Large intestine (tissue), 3 donors: ENCODE measurements around the gene CD109. TPM values are rescaled to one million over a fixed set of nuclear protein-coding genes. Genes with fewer than 3 reads are reported as not detected.

Experiments
- DNase-seq, 2 donors: peaks; one replicate each; pipeline versions ENCODE4 v3.0.0 to v3.0.0-alpha.2; 2013
- H3K27ac ChIP-seq: one replicate; pipeline ENCODE4 v1.5.1; 2013; ENCODE audit warnings: low read length
- H3K27me3 ChIP-seq: 2 replicates; pipeline ENCODE4 v1.6.1; 2013; ENCODE audit warnings: low read length; ENCODE audit not compliant: control insufficient read depth, insufficient read depth
- H3K36me3 ChIP-seq: 2 replicates; pipeline ENCODE4 v1.6.1; 2013; ENCODE audit warnings: low read length; ENCODE audit not compliant: control insufficient read depth, insufficient read depth
- H3K4me1 ChIP-seq: one replicate; pipeline ENCODE4 v1.6.1; 2013; ENCODE audit warnings: low read length; ENCODE audit not compliant: control insufficient read depth, insufficient read depth
- H3K4me3 ChIP-seq: one replicate; pipeline ENCODE4 v1.5.1; 2013; ENCODE audit warnings: low read length
- H3K9me3 ChIP-seq: one replicate; pipeline ENCODE4 v1.6.1; 2013; ENCODE audit warnings: mild to moderate bottlenecking, low read depth, low read length, moderate library complexity; ENCODE audit not compliant: control insufficient read depth
- WGBS: methylation state at CpG from one replicate; pipeline ENCODE4 v1.1.5; 2013; ENCODE audit warnings: low lambda C conversion rate; ENCODE audit not compliant: insufficient coverage; 5-methylcytosine and 5-hydroxymethylcytosine counted together
- polyA plus RNA-seq: library from polyadenylated mRNA; unstranded; fragments of 120-200 nt; gene quantifications from one replicate; pipeline ENCODE4 v1.2.1, GENCODE V29; 2013

The CD109 gene
- polyA plus RNA-seq, 1 donor, result 4.7 TPM

GRCh38 chr6:73688351-73688750, 7.7 kb upstream of the CD109 start:
- no peaks in the 10 kb centered on the region for H3K4me1 ChIP-seq
- no peak overlapping the region for H3K27ac ChIP-seq
- peaks cover 11% of the 10 kb centered on the region for H3K27me3 ChIP-seq
- H3K4me3 ChIP-seq, result no peak overlapping the region
- no peak for DNase-seq
- H3K9me3 ChIP-seq, result no peaks in the 10 kb centered on the region
- no peaks in the 10 kb centered on the region for H3K36me3 ChIP-seq
- no CpG with 5 or more reads among the region's 1 CpG for WGBS

GRCh38 chr6:73690056-73690455, 5.9 kb upstream of the CD109 start:
- 91% methylated on average over 3 of the region's 5 CpGs for whole genome bisulfite sequencing
- no peaks in the 10 kb centered on the region for H3K36me3 ChIP-seq
- DNase-seq, result no peak
- H3K27me3 ChIP-seq, result peaks cover 18% of the 10 kb centered on the region
- H3K9me3 ChIP-seq, result no peaks in the 10 kb centered on the region
- H3K4me1 ChIP-seq, result no peaks in the 10 kb centered on the region
- H3K4me3 ChIP-seq, result no peak overlapping the region
- H3K27ac ChIP-seq, result no peak overlapping the region

GRCh38 chr6:73691512-73691911, 4.5 kb upstream of the CD109 start:
- H3K36me3 ChIP-seq, result no peaks in the 10 kb centered on the region
- no peaks in the 10 kb centered on the region for H3K4me1 ChIP-seq
- peaks cover 23% of the 10 kb centered on the region for H3K27me3 ChIP-seq
- no peak overlapping the region for H3K27ac ChIP-seq
- H3K9me3 ChIP-seq, result peaks cover 3% of the 10 kb centered on the region
- DNase-seq, result no peak
- no peak overlapping the region for H3K4me3 ChIP-seq

GRCh38 chr6:73694711-73695411, 1.1 kb upstream of the CD109 start:
- H3K4me3 ChIP-seq, result no peak overlapping the region
- no peak overlapping the region for H3K27ac ChIP-seq
- H3K27me3 ChIP-seq, result peaks cover 23% of the 10 kb centered on the region
- no peaks in the 10 kb centered on the region for H3K36me3 ChIP-seq
- no peaks in the 10 kb centered on the region for H3K4me1 ChIP-seq
- no peak for DNase-seq
- WGBS, result 87% methylated on average over 4 of the region's 5 CpGs
- peaks cover 3% of the 10 kb centered on the region for H3K9me3 ChIP-seq

GRCh38 chr6:73696966-73697655, 1.1 kb downstream of the CD109 start:
- Histone ChIP-seq H3K4me1 (no peaks in the 10 kb centered on the region), H3K9me3 (peaks cover 3% of the 10 kb centered on the region), H3K27ac (no peak overlapping the region), H3K36me3 (no peaks in the 10 kb centered on the region), H3K4me3 (no peak overlapping the region), H3K27me3 (peaks cover 25% of the 10 kb centered on the region)
- WGBS, result 90% methylated on average over 2 of the region's 10 CpGs
- no peak for DNase-seq

- no peaks in the 10 kb centered on the region for H3K4me1 ChIP-seq
- no peak for DNase-seq
- H3K36me3 ChIP-seq, result no peaks in the 10 kb centered on the region
- peaks cover 3% of the 10 kb centered on the region for H3K9me3 ChIP-seq
- no peak overlapping the region for H3K4me3 ChIP-seq
- H3K27ac ChIP-seq, result no peak overlapping the region
- no CpG with 5 or more reads among the region's 4 CpGs for WGBS
- peaks cover 20% of the 10 kb centered on the region for H3K27me3 ChIP-seq
These were observed 3.9 kb downstream of the CD109 start for GRCh38 chr6:73699676-73700459.

GRCh38 chr6:73702444-73702843, 6.4 kb downstream of the CD109 start:
- no CpG with 5 or more reads among the region's 2 CpGs for WGBS

GRCh38 chr6:73703466-73703865, 7.5 kb downstream of the CD109 start:
- no peaks in the 10 kb centered on the region for H3K4me1 ChIP-seq
- no peak overlapping the region for H3K4me3 ChIP-seq
- H3K36me3 ChIP-seq, result no peaks in the 10 kb centered on the region
- DNase-seq, result no peak
- WGBS, result no CpG with 5 or more reads among the region's 1 CpG
- H3K27ac ChIP-seq, result no peak overlapping the region
- H3K27me3 ChIP-seq, result peaks cover 11% of the 10 kb centered on the region
- no peaks in the 10 kb centered on the region for H3K9me3 ChIP-seq

More at GRCh38 chr6:73702444-73702843, 6.4 kb downstream of the CD109 start:
- H3K4me3 ChIP-seq, result no peak overlapping the region
- H3K36me3 ChIP-seq, result no peaks in the 10 kb centered on the region
- peaks cover 14% of the 10 kb centered on the region for H3K27me3 ChIP-seq
- no peak for DNase-seq
- H3K9me3 ChIP-seq, result no peaks in the 10 kb centered on the region
- H3K27ac ChIP-seq, result no peak overlapping the region
- H3K4me1 ChIP-seq, result no peaks in the 10 kb centered on the region

- Histone ChIP-seq H3K27me3 (peaks cover 11% of the 10 kb centered on the region), H3K9me3 (no peaks in the 10 kb centered on the region), H3K36me3 (no peaks in the 10 kb centered on the region), H3K27ac (no peak overlapping the region), H3K4me3 (no peak overlapping the region), H3K4me1 (no peaks in the 10 kb centered on the region)
- WGBS, result no CpG with 5 or more reads among the region's 8 CpGs
- no peak for DNase-seq
These were observed 8.3 kb downstream of the CD109 start for GRCh38 chr6:73704260-73704659.

- Histone ChIP-seq H3K9me3 (no peaks in the 10 kb centered on the region), H3K27me3 (peaks cover 8% of the 10 kb centered on the region), H3K36me3 (no peaks in the 10 kb centered on the region), H3K4me1 (no peaks in the 10 kb centered on the region), H3K4me3 (no peak overlapping the region), H3K27ac (no peak overlapping the region)
- no peak for DNase-seq
- no CpG with 5 or more reads among the region's 4 CpGs for WGBS
These were observed 8.8 kb downstream of the CD109 start for GRCh38 chr6:73704798-73705197.
